GM12801 (cell line): Measurements from ENCODE around the gene EYS.

ENCODE experiments used
- TF ChIP-seq, protein P1 (sequence below): IDR thresholded peaks from one replicate; pipeline ENCODE4 v1.5.1; 2011; ENCODE audit warnings: control low read depth; ENCODE audit not compliant: insufficient read length; ENCODE audit errors: extremely low read depth

The EYS gene

DNA sequence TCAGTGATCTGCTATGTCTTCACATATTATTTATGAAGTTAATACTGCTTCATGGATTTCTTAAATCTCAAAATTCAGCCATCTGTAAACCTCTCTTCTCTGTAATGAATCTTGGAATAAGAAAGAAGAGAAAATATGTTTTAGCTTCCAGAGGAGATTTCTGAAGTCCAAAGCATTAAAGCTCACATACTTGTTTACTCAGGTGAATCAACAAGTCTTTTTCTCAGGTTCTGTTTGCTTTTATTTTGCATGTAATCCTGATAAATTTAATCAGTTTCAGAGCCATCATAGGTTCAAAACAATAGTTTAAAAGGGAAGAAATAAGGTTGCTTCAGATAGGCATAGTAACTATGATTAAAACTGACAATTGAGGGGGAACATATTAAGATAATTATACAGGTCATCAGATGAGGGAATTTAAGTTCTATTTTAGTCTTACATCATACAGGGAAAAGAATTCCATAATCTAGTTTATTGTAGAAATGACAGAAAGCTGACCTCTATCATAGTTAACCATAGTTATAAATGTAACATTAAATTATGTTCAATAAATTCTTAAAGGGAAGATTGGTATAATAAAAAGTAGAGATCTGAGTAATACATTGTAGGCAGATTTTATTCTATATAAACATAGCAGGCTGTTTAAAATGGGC lies 716.2 kb downstream of the EYS start:
- TF ChIP-seq, protein P1, sequence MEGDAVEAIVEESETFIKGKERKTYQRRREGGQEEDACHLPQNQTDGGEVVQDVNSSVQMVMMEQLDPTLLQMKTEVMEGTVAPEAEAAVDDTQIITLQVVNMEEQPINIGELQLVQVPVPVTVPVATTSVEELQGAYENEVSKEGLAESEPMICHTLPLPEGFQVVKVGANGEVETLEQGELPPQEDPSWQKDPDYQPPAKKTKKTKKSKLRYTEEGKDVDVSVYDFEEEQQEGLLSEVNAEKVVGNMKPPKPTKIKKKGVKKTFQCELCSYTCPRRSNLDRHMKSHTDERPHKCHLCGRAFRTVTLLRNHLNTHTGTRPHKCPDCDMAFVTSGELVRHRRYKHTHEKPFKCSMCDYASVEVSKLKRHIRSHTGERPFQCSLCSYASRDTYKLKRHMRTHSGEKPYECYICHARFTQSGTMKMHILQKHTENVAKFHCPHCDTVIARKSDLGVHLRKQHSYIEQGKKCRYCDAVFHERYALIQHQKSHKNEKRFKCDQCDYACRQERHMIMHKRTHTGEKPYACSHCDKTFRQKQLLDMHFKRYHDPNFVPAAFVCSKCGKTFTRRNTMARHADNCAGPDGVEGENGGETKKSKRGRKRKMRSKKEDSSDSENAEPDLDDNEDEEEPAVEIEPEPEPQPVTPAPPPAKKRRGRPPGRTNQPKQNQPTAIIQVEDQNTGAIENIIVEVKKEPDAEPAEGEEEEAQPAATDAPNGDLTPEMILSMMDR, result no peak

DNA sequence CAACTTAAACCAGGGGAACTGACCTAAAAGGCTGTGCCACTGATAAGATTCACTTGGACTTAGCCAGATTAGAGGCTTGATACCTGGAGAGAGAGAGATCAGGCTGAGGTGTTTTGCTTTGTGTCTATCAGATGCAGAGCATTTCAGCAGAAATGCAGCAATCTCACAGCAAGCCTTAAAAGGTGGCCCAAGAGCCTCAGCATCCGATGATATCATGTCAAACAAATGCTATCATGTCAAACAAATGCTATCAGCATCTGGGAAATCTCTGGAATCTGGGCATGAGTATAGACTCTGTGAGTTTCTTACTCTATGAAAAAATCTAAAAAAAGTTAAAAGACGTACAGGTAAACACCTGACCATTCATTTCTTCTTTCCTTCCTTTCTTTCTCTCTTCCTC lies 718.9 kb downstream of the EYS start:
- TF ChIP-seq, protein P1, result no peak

DNA sequence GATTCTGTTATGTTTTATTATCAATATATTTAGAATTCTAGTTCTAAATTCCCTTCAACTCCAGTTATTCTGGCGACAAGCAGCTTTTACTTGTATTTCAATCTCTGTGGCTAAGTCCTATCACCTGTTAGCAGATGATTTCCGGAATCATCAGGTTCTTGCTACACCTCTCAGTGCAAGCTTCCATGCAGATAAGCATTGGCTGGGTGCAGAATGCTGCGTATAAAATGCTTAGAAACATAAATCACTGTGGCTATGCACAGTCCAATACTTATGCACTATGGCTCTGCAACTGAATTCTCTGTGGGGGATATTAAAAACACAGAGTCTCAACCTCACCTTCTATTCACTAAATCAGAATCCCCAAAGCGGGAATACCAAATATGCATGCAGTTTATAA lies 720.0 kb downstream of the EYS start:
- TF ChIP-seq, protein P1, result no peak

DNA sequence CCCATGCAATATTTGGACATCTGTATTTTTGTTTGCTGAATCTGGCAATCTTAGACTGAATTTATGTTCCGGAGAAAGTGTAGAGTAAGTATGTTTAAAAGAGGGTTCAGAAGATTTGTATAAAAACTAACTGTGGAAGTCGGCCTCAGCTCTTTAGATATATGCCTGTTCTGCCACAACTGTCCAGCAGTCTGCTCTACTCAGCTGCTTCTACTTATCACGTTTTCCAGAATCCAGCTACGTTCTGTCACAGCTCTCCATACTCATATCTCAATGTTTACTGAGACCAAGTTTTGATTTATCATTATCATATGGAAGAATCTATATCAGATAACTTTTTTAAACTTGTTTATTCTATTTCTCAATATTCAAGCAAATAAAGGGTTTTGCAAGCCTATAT lies 721.3 kb downstream of the EYS start:
- TF ChIP-seq, protein P1, result no peak

DNA sequence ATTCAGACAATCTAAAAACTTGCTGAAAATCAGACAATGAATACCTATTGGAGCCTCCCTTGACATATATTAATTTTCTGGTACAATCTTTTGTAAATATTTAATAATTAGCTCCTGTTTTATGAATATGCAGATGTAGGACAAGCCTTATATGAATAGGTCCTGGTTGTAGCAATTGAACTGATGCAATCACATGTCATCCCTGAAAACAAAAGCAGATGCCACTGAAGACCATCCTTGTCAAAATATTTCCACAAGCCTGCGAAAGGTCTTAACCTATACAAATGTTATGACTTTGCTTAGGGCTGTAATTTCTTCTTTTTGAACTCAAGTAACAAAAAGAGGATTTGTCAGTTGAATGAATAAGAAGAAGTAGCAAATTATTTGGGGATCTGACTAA lies 722.1 kb downstream of the EYS start:
- TF ChIP-seq, protein P1, result no peak

DNA sequence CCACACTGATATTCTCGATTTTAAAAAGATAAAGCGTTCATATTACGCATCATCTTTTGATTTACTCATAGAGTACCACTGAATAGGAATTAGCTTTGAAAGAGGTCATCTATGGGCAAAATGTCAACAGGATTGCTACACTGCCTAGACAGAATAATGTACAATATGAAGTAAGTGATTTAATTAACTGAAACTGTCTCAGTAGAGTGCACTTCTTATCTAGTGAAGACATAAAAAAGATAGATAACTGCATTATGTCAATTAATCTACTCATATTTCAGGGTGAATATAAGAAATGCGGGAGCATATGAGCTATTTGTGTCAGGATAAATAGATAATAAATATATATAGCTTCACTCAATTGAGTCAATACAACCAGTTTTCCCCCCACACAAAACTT lies 723.9 kb downstream of the EYS start:
- TF ChIP-seq, protein P1, result no peak

DNA sequence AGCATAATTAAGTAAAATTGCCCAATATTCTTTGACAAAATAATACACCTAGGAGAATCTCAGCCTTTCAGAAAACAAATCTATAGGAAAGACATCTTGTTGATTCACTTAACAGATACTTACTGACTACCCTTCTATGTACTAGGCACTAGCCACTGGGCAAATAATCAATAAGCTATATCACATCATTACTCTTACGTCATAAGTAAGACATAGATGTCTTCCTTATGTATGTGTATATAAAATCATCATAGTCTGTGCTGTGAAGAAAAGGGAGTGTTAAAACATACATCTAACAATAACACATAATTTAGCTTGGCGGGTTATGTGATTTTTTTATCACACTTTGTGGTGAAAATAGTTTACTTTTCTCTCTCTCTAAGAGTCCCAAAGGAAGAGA lies 733.9 kb downstream of the EYS start:
- TF ChIP-seq, protein P1, result no peak
